ENCODE results near the gene NR5A2. TPM values are rescaled to one million over a fixed set of nuclear protein-coding genes. Genes with fewer than 3 reads are reported as not detected.
A peak's percentile ranks its signal among the peaks of the same experiment; 100 is the strongest.

NR5A2 gene
- 0.98 TPM for total RNA-seq

GRCh38 chr1:200027264-200027823, at the start of gene NR5A2:
Gene NR5A2 (plus strand): TSS chr1:200027710. CDS start chr1:200027848, 138 bp downstream.
- TF ChIP-seq POLR2AphosphoS5 (IDR thresholded peaks at IDR 0.05; ENCODE audit: insufficient read depth in 1 of 2, low read depth in 1 of 2): no peak
- TF ChIP-seq POLR2A (IDR thresholded peaks at IDR 0.05): no peak
- TF ChIP-seq CTCF (IDR thresholded peaks at IDR 0.05): no peak
- H3K4me3 ChIP-seq: peak within 1 kb of the TSS in 1 of 2 donors; percentile 36
- DNase-seq (ENCODE audit: extremely low spot score in 2 of 2): no peak
- H3K27me3 ChIP-seq: no peaks in the 10 kb centered on the region
- intact Hi-C loops (cut with DNase I): no loop called here
- H3K36me3 ChIP-seq: no peaks in the 10 kb centered on the region
- no peaks in the 10 kb centered on the region for H3K9me3 ChIP-seq
- no peak within 1 kb of the TSS for H3K27ac ChIP-seq
- H3K4me1 ChIP-seq: no peaks in the 10 kb centered on the region

- intact Hi-C loops (cut with DNase I): no loop called here
- H3K27ac ChIP-seq: no peak overlapping the region
- DNase-seq (ENCODE audit: extremely low spot score in 2 of 2): no peak
- TF ChIP-seq POLR2A (IDR thresholded peaks at IDR 0.05): no peak
- TF ChIP-seq CTCF (IDR thresholded peaks at IDR 0.05): no peak
- TF ChIP-seq POLR2AphosphoS5 (IDR thresholded peaks at IDR 0.05; ENCODE audit: insufficient read depth in 1 of 2, low read depth in 1 of 2): no peak
- H3K4me3 ChIP-seq: no peak overlapping the region
- no peaks in the 10 kb centered on the region for H3K9me3 ChIP-seq
- H3K4me1 ChIP-seq: no peaks in the 10 kb centered on the region
- H3K27me3 ChIP-seq: no peaks in the 10 kb centered on the region
- no peaks in the 10 kb centered on the region for H3K36me3 ChIP-seq
Measured at GRCh38 chr1:199978408-199978940, 49.0 kb upstream of the NR5A2 start.

- intact Hi-C loops (cut with DNase I): no loop called here
- H3K36me3 ChIP-seq: no peaks in the 10 kb centered on the region
- H3K9me3 ChIP-seq: no peaks in the 10 kb centered on the region
- no peak overlapping the region for H3K4me3 ChIP-seq
- no peak for TF ChIP-seq POLR2A (IDR thresholded peaks at IDR 0.05)
- no peak for TF ChIP-seq CTCF (IDR thresholded peaks at IDR 0.05)
- no peak for TF ChIP-seq POLR2AphosphoS5 (IDR thresholded peaks at IDR 0.05; ENCODE audit: insufficient read depth in 1 of 2, low read depth in 1 of 2)
- H3K4me1 ChIP-seq: no peaks in the 10 kb centered on the region
- DNase-seq (ENCODE audit: extremely low spot score in 2 of 2): no peak
- no peaks in the 10 kb centered on the region for H3K27me3 ChIP-seq
- no peak overlapping the region for H3K27ac ChIP-seq
Measured at GRCh38 chr1:199979071-199979470, 48.4 kb upstream of the NR5A2 start.

- no peak for DNase-seq (ENCODE audit: extremely low spot score in 2 of 2)
- intact Hi-C loops (cut with DNase I): no loop called here
- no peaks in the 10 kb centered on the region for H3K4me1 ChIP-seq
- no peak overlapping the region for H3K4me3 ChIP-seq
- no peaks in the 10 kb centered on the region for H3K36me3 ChIP-seq
- H3K27me3 ChIP-seq: no peaks in the 10 kb centered on the region
- no peak overlapping the region for H3K27ac ChIP-seq
- H3K9me3 ChIP-seq: no peaks in the 10 kb centered on the region
- no peak for TF ChIP-seq POLR2AphosphoS5 (IDR thresholded peaks at IDR 0.05; ENCODE audit: insufficient read depth in 1 of 2, low read depth in 1 of 2)
- no peak for TF ChIP-seq POLR2A (IDR thresholded peaks at IDR 0.05)
- TF ChIP-seq CTCF (IDR thresholded peaks at IDR 0.05): no peak
Measured at GRCh38 chr1:199981584-199981983, 45.9 kb upstream of the NR5A2 start.

- Histone ChIP-seq H3K9me3 (no peaks in the 10 kb centered on the region), H3K4me3 (no peak overlapping the region), H3K36me3 (no peaks in the 10 kb centered on the region), H3K27ac (no peak overlapping the region), H3K4me1 (no peaks in the 10 kb centered on the region), H3K27me3 (no peaks in the 10 kb centered on the region)
- no peak for TF ChIP-seq POLR2A (IDR thresholded peaks at IDR 0.05)
- TF ChIP-seq POLR2AphosphoS5 (IDR thresholded peaks at IDR 0.05; ENCODE audit: insufficient read depth in 1 of 2, low read depth in 1 of 2): no peak
- no peak for TF ChIP-seq CTCF (IDR thresholded peaks at IDR 0.05)
- no peak for DNase-seq (ENCODE audit: extremely low spot score in 2 of 2)
- intact Hi-C loops (cut with DNase I): no loop called here
Measured at GRCh38 chr1:199982606-199983005, 44.9 kb upstream of the NR5A2 start.

Measured in vagina (tissue), 2 donors.